ENCODE data around the gene PALB2. TPM values are rescaled to one million over a fixed set of nuclear protein-coding genes. Genes with fewer than 3 reads are reported as not detected.

Gene PALB2
- total and polyA plus RNA-seq, 2 of the 8 experiments (the other 6 are each of a cell fraction or from before 2014, with no cell fraction given), result 12.5 to 33.1 TPM

DNA sequence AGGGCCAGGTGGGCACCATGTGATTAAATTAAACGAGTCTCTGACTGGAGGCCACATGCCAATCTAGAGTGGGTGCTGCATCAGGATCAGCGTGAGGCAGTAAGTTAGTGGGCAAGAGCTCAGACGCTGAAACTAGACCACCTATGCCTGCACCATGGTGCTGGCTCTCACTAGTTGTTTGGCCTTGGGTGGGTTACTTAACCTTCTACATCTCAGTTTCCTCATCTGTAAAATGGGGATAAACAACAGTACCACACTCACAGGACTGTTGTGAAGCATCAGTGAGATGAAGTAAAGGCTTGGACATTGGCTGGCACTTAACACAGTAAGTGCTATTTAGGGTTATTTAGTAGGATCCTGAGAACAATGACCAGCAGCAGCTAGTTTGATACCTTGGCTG lies 50.9 kb downstream of the PALB2 start (continued):
- TF ChIP-seq, protein P1, sequence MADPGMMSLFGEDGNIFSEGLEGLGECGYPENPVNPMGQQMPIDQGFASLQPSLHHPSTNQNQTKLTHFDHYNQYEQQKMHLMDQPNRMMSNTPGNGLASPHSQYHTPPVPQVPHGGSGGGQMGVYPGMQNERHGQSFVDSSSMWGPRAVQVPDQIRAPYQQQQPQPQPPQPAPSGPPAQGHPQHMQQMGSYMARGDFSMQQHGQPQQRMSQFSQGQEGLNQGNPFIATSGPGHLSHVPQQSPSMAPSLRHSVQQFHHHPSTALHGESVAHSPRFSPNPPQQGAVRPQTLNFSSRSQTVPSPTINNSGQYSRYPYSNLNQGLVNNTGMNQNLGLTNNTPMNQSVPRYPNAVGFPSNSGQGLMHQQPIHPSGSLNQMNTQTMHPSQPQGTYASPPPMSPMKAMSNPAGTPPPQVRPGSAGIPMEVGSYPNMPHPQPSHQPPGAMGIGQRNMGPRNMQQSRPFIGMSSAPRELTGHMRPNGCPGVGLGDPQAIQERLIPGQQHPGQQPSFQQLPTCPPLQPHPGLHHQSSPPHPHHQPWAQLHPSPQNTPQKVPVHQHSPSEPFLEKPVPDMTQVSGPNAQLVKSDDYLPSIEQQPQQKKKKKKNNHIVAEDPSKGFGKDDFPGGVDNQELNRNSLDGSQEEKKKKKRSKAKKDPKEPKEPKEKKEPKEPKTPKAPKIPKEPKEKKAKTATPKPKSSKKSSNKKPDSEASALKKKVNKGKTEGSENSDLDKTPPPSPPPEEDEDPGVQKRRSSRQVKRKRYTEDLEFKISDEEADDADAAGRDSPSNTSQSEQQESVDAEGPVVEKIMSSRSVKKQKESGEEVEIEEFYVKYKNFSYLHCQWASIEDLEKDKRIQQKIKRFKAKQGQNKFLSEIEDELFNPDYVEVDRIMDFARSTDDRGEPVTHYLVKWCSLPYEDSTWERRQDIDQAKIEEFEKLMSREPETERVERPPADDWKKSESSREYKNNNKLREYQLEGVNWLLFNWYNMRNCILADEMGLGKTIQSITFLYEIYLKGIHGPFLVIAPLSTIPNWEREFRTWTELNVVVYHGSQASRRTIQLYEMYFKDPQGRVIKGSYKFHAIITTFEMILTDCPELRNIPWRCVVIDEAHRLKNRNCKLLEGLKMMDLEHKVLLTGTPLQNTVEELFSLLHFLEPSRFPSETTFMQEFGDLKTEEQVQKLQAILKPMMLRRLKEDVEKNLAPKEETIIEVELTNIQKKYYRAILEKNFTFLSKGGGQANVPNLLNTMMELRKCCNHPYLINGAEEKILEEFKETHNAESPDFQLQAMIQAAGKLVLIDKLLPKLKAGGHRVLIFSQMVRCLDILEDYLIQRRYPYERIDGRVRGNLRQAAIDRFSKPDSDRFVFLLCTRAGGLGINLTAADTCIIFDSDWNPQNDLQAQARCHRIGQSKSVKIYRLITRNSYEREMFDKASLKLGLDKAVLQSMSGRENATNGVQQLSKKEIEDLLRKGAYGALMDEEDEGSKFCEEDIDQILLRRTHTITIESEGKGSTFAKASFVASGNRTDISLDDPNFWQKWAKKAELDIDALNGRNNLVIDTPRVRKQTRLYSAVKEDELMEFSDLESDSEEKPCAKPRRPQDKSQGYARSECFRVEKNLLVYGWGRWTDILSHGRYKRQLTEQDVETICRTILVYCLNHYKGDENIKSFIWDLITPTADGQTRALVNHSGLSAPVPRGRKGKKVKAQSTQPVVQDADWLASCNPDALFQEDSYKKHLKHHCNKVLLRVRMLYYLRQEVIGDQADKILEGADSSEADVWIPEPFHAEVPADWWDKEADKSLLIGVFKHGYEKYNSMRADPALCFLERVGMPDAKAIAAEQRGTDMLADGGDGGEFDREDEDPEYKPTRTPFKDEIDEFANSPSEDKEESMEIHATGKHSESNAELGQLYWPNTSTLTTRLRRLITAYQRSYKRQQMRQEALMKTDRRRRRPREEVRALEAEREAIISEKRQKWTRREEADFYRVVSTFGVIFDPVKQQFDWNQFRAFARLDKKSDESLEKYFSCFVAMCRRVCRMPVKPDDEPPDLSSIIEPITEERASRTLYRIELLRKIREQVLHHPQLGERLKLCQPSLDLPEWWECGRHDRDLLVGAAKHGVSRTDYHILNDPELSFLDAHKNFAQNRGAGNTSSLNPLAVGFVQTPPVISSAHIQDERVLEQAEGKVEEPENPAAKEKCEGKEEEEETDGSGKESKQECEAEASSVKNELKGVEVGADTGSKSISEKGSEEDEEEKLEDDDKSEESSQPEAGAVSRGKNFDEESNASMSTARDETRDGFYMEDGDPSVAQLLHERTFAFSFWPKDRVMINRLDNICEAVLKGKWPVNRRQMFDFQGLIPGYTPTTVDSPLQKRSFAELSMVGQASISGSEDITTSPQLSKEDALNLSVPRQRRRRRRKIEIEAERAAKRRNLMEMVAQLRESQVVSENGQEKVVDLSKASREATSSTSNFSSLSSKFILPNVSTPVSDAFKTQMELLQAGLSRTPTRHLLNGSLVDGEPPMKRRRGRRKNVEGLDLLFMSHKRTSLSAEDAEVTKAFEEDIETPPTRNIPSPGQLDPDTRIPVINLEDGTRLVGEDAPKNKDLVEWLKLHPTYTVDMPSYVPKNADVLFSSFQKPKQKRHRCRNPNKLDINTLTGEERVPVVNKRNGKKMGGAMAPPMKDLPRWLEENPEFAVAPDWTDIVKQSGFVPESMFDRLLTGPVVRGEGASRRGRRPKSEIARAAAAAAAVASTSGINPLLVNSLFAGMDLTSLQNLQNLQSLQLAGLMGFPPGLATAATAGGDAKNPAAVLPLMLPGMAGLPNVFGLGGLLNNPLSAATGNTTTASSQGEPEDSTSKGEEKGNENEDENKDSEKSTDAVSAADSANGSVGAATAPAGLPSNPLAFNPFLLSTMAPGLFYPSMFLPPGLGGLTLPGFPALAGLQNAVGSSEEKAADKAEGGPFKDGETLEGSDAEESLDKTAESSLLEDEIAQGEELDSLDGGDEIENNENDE (IDR thresholded peaks at IDR 0.05; ENCODE audit: insufficient replicate concordance, low read length), result no peak
- TF ChIP-seq SIN3A (conservative IDR thresholded peaks at IDR 0.05 in 1 of 2, IDR thresholded peaks at IDR 0.05 in 1 of 2; ENCODE audit: low read depth in 1 of 2, low read length in 2 of 2) (no peak), TAF7 (optimal IDR thresholded peaks at IDR 0.05; ENCODE audit: borderline replicate concordance, low read depth, low read length) (no peak), JUND (IDR thresholded peaks at IDR 0.05; ENCODE audit: low read length) (no peak), HDAC2 (IDR thresholded peaks at IDR 0.05; ENCODE audit: borderline replicate concordance in 1 of 2, low read depth in 2 of 2, low read length in 2 of 2) (no peak), SAP30 (IDR thresholded peaks at IDR 0.05; ENCODE audit: insufficient read depth, insufficient replicate concordance, low read length) (no peak), GABPA (IDR thresholded peaks at IDR 0.05; ENCODE audit: borderline replicate concordance, insufficient read depth, low read length) (no peak), RAD21 (IDR thresholded peaks at IDR 0.05 in 1 of 2, conservative IDR thresholded peaks at IDR 0.05 in 1 of 2; ENCODE audit: low read depth in 2 of 2, low read length in 2 of 2) (no peak), YY1 (IDR thresholded peaks at IDR 0.05; ENCODE audit: low read depth, low read length) (no peak), POLR2AphosphoS5 (IDR thresholded peaks at IDR 0.05; ENCODE audit: low read depth, low read length) (no peak), POLR2A (IDR thresholded peaks at IDR 0.05; ENCODE audit: control extremely low read depth in 1 of 2, low read depth in 2 of 2, low read length in 2 of 2) (no peak)

Data from H1 (cell line).